ENCODE results near the gene WDR73. TPM values are rescaled to one million over a fixed set of nuclear protein-coding genes. Genes with fewer than 3 reads are reported as not detected.

WDR73 gene
- total RNA-seq, 1 experiment from 2014 or later, result 20.8 TPM

DNA sequence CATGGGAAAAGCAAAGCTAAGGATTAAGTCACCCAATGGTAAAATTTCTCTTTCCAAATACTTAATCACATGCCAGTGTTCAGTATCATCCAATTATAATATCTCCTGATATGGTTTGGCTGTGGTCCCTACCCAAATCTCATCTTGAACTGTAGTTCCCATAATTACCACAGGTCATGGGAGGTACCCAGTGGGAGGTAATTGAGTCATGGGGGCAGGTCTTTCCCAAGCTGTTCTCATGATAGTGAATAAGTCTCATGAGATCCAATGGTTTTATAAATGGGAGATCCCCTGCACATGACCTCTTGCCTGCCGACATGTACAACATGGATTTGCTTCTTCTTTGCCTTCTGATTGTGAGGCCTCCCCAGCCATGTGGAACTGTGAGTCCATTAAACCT, 30.0 kb upstream of the WDR73 start:
- no peak for ATAC-seq
- CTCF ChIA-PET, result no interaction called here

DNA sequence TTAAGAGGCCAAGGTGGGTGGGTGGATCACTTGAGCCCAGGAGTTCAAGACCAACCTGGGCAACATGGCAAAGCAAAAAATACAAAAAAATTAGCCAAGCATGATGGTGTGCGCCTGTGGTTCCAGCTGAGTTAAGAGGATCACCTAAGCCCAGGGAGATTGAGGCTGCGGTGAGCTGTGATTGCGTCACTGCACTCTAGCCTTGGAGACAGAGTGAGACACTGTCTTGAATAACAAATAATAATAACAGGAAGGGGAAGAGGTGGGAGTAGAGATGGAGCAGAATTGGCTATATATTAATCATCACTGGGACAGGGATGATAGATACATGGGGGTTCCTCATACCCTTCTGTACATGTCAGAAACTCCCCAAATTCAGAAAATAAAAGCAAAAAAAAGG, 27.7 kb upstream of the WDR73 start:
- H3K36me3 ChIP-seq (ENCODE audit: low read depth, low read length), result peaks cover 17% of the 10 kb centered on the region; the same call in 1 of the 2 replicates

More for the DNA sequence above, 30.0 kb upstream of the WDR73 start:
- no peaks in the 10 kb centered on the region for H3K9me2 ChIP-seq (replicated peaks; ENCODE audit: low read length)
- intact Hi-C loops (cut with micrococcal nuclease), result no loop called here
- no peaks in the 10 kb centered on the region for H3F3A ChIP-seq (ENCODE audit: low read length, unreplicated experiment)
- no peak for TF ChIP-seq EZH2phosphoT487 (IDR thresholded peaks at IDR 0.05; ENCODE audit: borderline replicate concordance, low read length)
- TF ChIP-seq, protein P1, sequence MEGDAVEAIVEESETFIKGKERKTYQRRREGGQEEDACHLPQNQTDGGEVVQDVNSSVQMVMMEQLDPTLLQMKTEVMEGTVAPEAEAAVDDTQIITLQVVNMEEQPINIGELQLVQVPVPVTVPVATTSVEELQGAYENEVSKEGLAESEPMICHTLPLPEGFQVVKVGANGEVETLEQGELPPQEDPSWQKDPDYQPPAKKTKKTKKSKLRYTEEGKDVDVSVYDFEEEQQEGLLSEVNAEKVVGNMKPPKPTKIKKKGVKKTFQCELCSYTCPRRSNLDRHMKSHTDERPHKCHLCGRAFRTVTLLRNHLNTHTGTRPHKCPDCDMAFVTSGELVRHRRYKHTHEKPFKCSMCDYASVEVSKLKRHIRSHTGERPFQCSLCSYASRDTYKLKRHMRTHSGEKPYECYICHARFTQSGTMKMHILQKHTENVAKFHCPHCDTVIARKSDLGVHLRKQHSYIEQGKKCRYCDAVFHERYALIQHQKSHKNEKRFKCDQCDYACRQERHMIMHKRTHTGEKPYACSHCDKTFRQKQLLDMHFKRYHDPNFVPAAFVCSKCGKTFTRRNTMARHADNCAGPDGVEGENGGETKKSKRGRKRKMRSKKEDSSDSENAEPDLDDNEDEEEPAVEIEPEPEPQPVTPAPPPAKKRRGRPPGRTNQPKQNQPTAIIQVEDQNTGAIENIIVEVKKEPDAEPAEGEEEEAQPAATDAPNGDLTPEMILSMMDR (conservative IDR thresholded peaks at IDR 0.05; ENCODE audit: low read depth, low read length), result no peak
- TF ChIP-seq EZH2 (IDR thresholded peaks at IDR 0.05; ENCODE audit: low read length, unreplicated experiment), result no peak
- H3K79me2 ChIP-seq (ENCODE audit: low read length), result 0 out of 2 replicates have a peak, but pooled peaks cover 4% of the 10 kb centered on the region
- no peaks in the 10 kb centered on the region for H4K20me1 ChIP-seq (ENCODE audit: low read length)
- H3K9ac ChIP-seq (ENCODE audit: low read length), result no peak overlapping the region
- H3K36me3 ChIP-seq (ENCODE audit: low read depth, low read length), result peaks cover 17% of the 10 kb centered on the region
- H3K27me3 ChIP-seq (ENCODE audit: low read length), result no peaks in the 10 kb centered on the region
- POLR2A ChIA-PET (ENCODE audit: unreplicated experiment), result no interaction called here
- H3K27ac ChIP-seq (ENCODE audit: low read length), result no peak overlapping the region
- no peak for DNase-seq
- H3K9me3 ChIP-seq (ENCODE audit: low read length), result no peaks in the 10 kb centered on the region
- H3K4me3 ChIP-seq (ENCODE audit: low read length), result no peak overlapping the region
- no peaks in the 10 kb centered on the region for H3K4me1 ChIP-seq (ENCODE audit: insufficient read depth, low read length)
- no peak overlapping the region for H2AFZ ChIP-seq (ENCODE audit: low read length)
- H3K4me2 ChIP-seq (ENCODE audit: low read length), result no peak overlapping the region
- no TSS peak for BruUV-seq (replicated peaks)

GRCh38 chr15:84671211-84671610, 17.1 kb upstream of the WDR73 start:
- Histone ChIP-seq H2AFZ (ENCODE audit: low read length) (no peak overlapping the region), H3K79me2 (ENCODE audit: low read length) (no peaks in the 10 kb centered on the region), H3K27me3 (ENCODE audit: low read length) (no peaks in the 10 kb centered on the region), H3F3A (ENCODE audit: low read length, unreplicated experiment) (no peaks in the 10 kb centered on the region), H3K9me3 (ENCODE audit: low read length) (no peaks in the 10 kb centered on the region), H3K27ac (ENCODE audit: low read length) (no peak overlapping the region), H3K4me2 (ENCODE audit: low read length) (no peak overlapping the region), H3K9ac (ENCODE audit: low read length) (no peak overlapping the region), H4K20me1 (ENCODE audit: low read length) (no peaks in the 10 kb centered on the region), H3K4me1 (ENCODE audit: insufficient read depth, low read length) (peaks cover 13% of the 10 kb centered on the region), H3K4me3 (ENCODE audit: low read length) (no peak overlapping the region), H3K36me3 (ENCODE audit: low read depth, low read length) (peaks cover 25% of the 10 kb centered on the region), H3K9me2 (replicated peaks; ENCODE audit: low read length) (no peaks in the 10 kb centered on the region)
- BruUV-seq (replicated peaks), result no TSS peak
- CTCF ChIA-PET, result no interaction called here
- no peak for TF ChIP-seq EZH2 (IDR thresholded peaks at IDR 0.05; ENCODE audit: low read length, unreplicated experiment)
- TF ChIP-seq EZH2phosphoT487 (IDR thresholded peaks at IDR 0.05; ENCODE audit: borderline replicate concordance, low read length), result no peak
- TF ChIP-seq, protein P1 (conservative IDR thresholded peaks at IDR 0.05; ENCODE audit: low read depth, low read length), result no peak
- ATAC-seq (no peak; the same call in 1 of the 2 replicates), DNase-seq (no peak)
- intact Hi-C loops (cut with micrococcal nuclease), result no loop called here
- POLR2A ChIA-PET (ENCODE audit: unreplicated experiment), result no interaction called here

More for the DNA sequence above, 27.7 kb upstream of the WDR73 start:
- no peaks in the 10 kb centered on the region for H3K9me3 ChIP-seq (ENCODE audit: low read length)
- ATAC-seq (no peak), DNase-seq (no peak)
- 0 out of 2 replicates have a peak, but pooled peaks cover 4% of the 10 kb centered on the region for H3K79me2 ChIP-seq (ENCODE audit: low read length)
- no peak overlapping the region for H3K4me2 ChIP-seq (ENCODE audit: low read length)
- H2AFZ ChIP-seq (ENCODE audit: low read length), result no peak overlapping the region
- H3K27ac ChIP-seq (ENCODE audit: low read length), result no peak overlapping the region
- no peaks in the 10 kb centered on the region for H3K4me1 ChIP-seq (ENCODE audit: insufficient read depth, low read length)
- TF ChIP-seq EZH2phosphoT487 (IDR thresholded peaks at IDR 0.05; ENCODE audit: borderline replicate concordance, low read length) (no peak), EZH2 (IDR thresholded peaks at IDR 0.05; ENCODE audit: low read length, unreplicated experiment) (no peak)
- TF ChIP-seq, protein P1 (conservative IDR thresholded peaks at IDR 0.05; ENCODE audit: low read depth, low read length), result no peak
- no peaks in the 10 kb centered on the region for H3F3A ChIP-seq (ENCODE audit: low read length, unreplicated experiment)
- POLR2A ChIA-PET (ENCODE audit: unreplicated experiment), result no interaction called here
- H3K4me3 ChIP-seq (ENCODE audit: low read length), result no peak overlapping the region
- no peaks in the 10 kb centered on the region for H4K20me1 ChIP-seq (ENCODE audit: low read length)
- no peaks in the 10 kb centered on the region for H3K9me2 ChIP-seq (replicated peaks; ENCODE audit: low read length)
- CTCF ChIA-PET, result no interaction called here
- H3K27me3 ChIP-seq (ENCODE audit: low read length), result no peaks in the 10 kb centered on the region
- no TSS peak for BruUV-seq (replicated peaks)
- intact Hi-C loops (cut with micrococcal nuclease), result no loop called here
- no peak overlapping the region for H3K9ac ChIP-seq (ENCODE audit: low read length)

Data from PC-3 (cell line).